ENCODE results near the gene DGKZ. TPM values are rescaled to one million over a fixed set of nuclear protein-coding genes. Genes with fewer than 3 reads are reported as not detected.

DGKZ gene
- total RNA-seq, result 10 to 100 TPM; 79.4 to 86.4 TPM

GRCh38 chr11:46346886-46347636 lies at the start of gene DGKZ:
DGKZ (plus strand) TSS chr11:46347463; CDS start chr11:46347660, 197 bp downstream.
- TF ChIP-seq POLR2A (IDR thresholded peaks at IDR 0.05) (peak in 2 of 3 donors; percentile 13 to 50), CTCF (IDR thresholded peaks at IDR 0.05) (peak; percentile 37 to 100 (median 96))
- peak within 1 kb of the TSS; percentile 52 to 64 for H3K4me3 ChIP-seq
- DNase-seq, result peak; percentile 88 to 92 (median 91)
- no peaks in the 10 kb centered on the region for H3K36me3 ChIP-seq (replicated peaks in 1 of 2; ENCODE audit: insufficient read depth in 1 of 2, low read depth in 2 of 2)
- peak; percentile 89 for ATAC-seq
- H3K4me1 ChIP-seq, result peaks cover 57% of the 10 kb centered on the region
- no peaks in the 10 kb centered on the region for H3K9me3 ChIP-seq
- intact Hi-C loops (cut with DNase I), result no loop called here
- 9 to 33% methylated on average over 16 to 59 of the region's 80 CpGs for WGBS, 2 donors
- H3K27me3 ChIP-seq, result no peaks in the 10 kb centered on the region
- peak within 1 kb of the TSS; percentile 28 to 79 (median 72) for H3K27ac ChIP-seq

- WGBS, 2 donors, result 64 to 69% methylated on average over 8 of the region's 8 CpGs
These were observed 48.4 kb upstream of the DGKZ start for GRCh38 chr11:46298699-46299433.

GRCh38 chr11:46299451-46299961 lies 47.8 kb upstream of the DGKZ start:
- DNase-seq (no peak), ATAC-seq (no peak)
- 82 to 88% methylated on average over 4 to 5 of the region's 5 CpGs for WGBS, 2 donors
- H3K27me3 ChIP-seq, result no peaks in the 10 kb centered on the region
- H3K4me1 ChIP-seq, result peaks cover 26% of the 10 kb centered on the region
- H3K4me3 ChIP-seq, result no peak overlapping the region
- no peak overlapping the region for H3K27ac ChIP-seq
- H3K9me3 ChIP-seq, result no peaks in the 10 kb centered on the region
- TF ChIP-seq POLR2A (IDR thresholded peaks at IDR 0.05) (no peak), CTCF (IDR thresholded peaks at IDR 0.05) (no peak)
- H3K36me3 ChIP-seq (replicated peaks in 1 of 2; ENCODE audit: insufficient read depth in 1 of 2, low read depth in 2 of 2), result peaks cover 5 to 12% of the 10 kb centered on the region in 2 donors
- intact Hi-C loops (cut with DNase I), result no loop called here

More at GRCh38 chr11:46298699-46299433, 48.4 kb upstream of the DGKZ start:
- Histone ChIP-seq H3K27me3 (no peaks in the 10 kb centered on the region), H3K36me3 (replicated peaks in 1 of 2; ENCODE audit: insufficient read depth in 1 of 2, low read depth in 2 of 2) (peaks cover 5 to 10% of the 10 kb centered on the region in 2 donors), H3K4me3 (no peak overlapping the region), H3K27ac (no peak overlapping the region), H3K9me3 (no peaks in the 10 kb centered on the region), H3K4me1 (peaks cover 28% of the 10 kb centered on the region)
- DNase-seq (no peak), ATAC-seq (no peak)
- no peak for TF ChIP-seq POLR2A (IDR thresholded peaks at IDR 0.05)
- no peak for TF ChIP-seq CTCF (IDR thresholded peaks at IDR 0.05)
- intact Hi-C loops (cut with DNase I), result no loop called here

- peaks cover 5 to 12% of the 10 kb centered on the region in 2 donors for H3K36me3 ChIP-seq (replicated peaks in 1 of 2; ENCODE audit: insufficient read depth in 1 of 2, low read depth in 2 of 2)
- TF ChIP-seq CTCF (IDR thresholded peaks at IDR 0.05), result no peak
- no peak for TF ChIP-seq POLR2A (IDR thresholded peaks at IDR 0.05)
- DNase-seq, result no peak
- ATAC-seq, result no peak
- no peak overlapping the region for H3K4me3 ChIP-seq
- no peaks in the 10 kb centered on the region for H3K9me3 ChIP-seq
- WGBS, 2 donors, result 95 to 100% methylated on average over 6 to 7 of the region's 7 CpGs
- H3K27ac ChIP-seq, result no peak overlapping the region
- intact Hi-C loops (cut with DNase I), result no loop called here
- peaks cover 18% of the 10 kb centered on the region for H3K4me1 ChIP-seq
- H3K27me3 ChIP-seq, result no peaks in the 10 kb centered on the region
These were observed 47.0 kb upstream of the DGKZ start for GRCh38 chr11:46300270-46300669.
